Stomach smooth muscle (tissue), 2 donors: Measurements from ENCODE around the gene VCL.
"Not testable (repeated sequence)": the region's sequence is repeated elsewhere in the genome, so short reads cannot be mapped to it uniquely, and the experiment has no call there.

Source experiments
- H3K27ac ChIP-seq: one replicate; pipeline ENCODE4 v1.7.0; 2013; ENCODE audit warnings: mild to moderate bottlenecking, low read length, inconsistent platforms
- H3K27me3 ChIP-seq, 2 donors: one replicate each; pipeline ENCODE4 v1.7.0; 2013; ENCODE audit warnings: low read length in 2 of 2; ENCODE audit not compliant: insufficient read depth in 2 of 2, control insufficient read depth in 1 of 2
- H3K36me3 ChIP-seq, 2 donors: one replicate each; pipeline ENCODE4 v1.7.0; 2013; ENCODE audit warnings: low read length in 2 of 2; ENCODE audit not compliant: control insufficient read depth in 2 of 2, insufficient read depth in 2 of 2
- H3K4me1 ChIP-seq: one replicate; pipeline ENCODE4 v1.7.0; 2013; ENCODE audit warnings: low read length; ENCODE audit not compliant: control insufficient read depth, insufficient read depth
- H3K4me3 ChIP-seq, 2 donors: one replicate each; pipeline ENCODE4 v1.7.0; 2013; ENCODE audit warnings: low read length in 2 of 2
- H3K9ac ChIP-seq, 2 donors: one replicate each; pipeline ENCODE4 v1.7.0; 2013; ENCODE audit warnings: low read length in 2 of 2, mild to moderate bottlenecking in 1 of 2
- H3K9me3 ChIP-seq, 2 donors: one replicate each; pipeline ENCODE4 v1.7.0; 2013; ENCODE audit warnings: low read length in 2 of 2; ENCODE audit not compliant: control insufficient read depth in 2 of 2
- donor health status: healthy.
- donor health status: Pancreatic carcinoma.

Gene VCL

DNA sequence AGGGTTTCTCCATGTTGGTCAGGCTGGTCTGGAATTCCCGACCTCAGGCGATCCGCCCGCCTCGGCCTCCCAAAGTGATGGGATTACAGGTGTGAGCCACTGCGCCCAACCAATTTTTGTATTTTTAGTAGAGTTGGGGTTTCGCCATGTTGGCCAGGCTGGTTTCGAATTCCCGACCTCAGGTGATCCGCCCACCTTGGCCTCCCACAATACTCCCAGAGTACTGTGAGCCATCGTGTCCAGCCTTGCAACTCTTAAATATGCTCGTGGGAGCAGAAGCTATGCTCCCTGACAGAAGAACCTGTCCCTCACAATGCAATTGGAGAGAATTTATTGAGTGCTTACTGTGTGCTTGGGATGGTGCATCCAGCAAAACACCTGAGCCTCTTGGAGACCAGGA lies 34.4 kb upstream of the VCL start:
- H3K9me3 ChIP-seq, H3K9ac ChIP-seq, H3K36me3 ChIP-seq, H3K4me3 ChIP-seq, H3K27me3 ChIP-seq: not testable (repeated sequence)
- H3K4me1 ChIP-seq, result peaks cover 32% of the 10 kb centered on the region
- peak overlapping the region; percentile 1 for H3K27ac ChIP-seq

DNA sequence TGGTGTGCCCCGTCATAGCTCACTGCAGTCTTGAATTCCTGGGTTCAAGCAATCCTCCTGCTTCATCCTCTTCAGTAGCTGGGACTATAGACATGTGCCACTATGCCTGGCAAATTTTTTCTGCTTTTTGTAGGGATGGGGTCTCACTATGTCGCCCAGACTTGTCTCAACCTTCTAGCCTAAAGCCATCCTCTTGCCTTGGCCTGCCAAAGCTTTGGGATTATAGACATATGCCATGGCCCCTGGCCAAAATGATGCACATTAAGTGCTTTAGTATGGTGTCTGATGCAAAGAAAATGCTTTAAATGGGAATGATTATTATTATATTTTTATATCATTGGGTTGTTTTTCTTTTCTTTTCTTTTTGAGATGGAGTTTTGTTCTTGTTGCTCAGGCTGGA lies 33.2 kb upstream of the VCL start:
- Histone ChIP-seq H3K4me3 (no peak overlapping the region), H3K27ac (peak overlapping the region; percentile 97), H3K9me3 (no peaks in the 10 kb centered on the region), H3K27me3 (no peaks in the 10 kb centered on the region), H3K4me1 (peaks cover 41% of the 10 kb centered on the region), H3K9ac (no peak overlapping the region), H3K36me3 (no peaks in the 10 kb centered on the region)

GRCh38 chr10:73965267-73965889 lies 32.5 kb upstream of the VCL start:
- peak overlapping the region; percentile 29 to 61 for H3K4me3 ChIP-seq
- peak overlapping the region; percentile 81 to 84 for H3K9ac ChIP-seq
- H3K36me3 ChIP-seq, H3K9me3 ChIP-seq, H3K27me3 ChIP-seq: not testable (repeated sequence)
- H3K27ac ChIP-seq, result peak overlapping the region; percentile 97
- peaks cover 39% of the 10 kb centered on the region for H3K4me1 ChIP-seq

DNA sequence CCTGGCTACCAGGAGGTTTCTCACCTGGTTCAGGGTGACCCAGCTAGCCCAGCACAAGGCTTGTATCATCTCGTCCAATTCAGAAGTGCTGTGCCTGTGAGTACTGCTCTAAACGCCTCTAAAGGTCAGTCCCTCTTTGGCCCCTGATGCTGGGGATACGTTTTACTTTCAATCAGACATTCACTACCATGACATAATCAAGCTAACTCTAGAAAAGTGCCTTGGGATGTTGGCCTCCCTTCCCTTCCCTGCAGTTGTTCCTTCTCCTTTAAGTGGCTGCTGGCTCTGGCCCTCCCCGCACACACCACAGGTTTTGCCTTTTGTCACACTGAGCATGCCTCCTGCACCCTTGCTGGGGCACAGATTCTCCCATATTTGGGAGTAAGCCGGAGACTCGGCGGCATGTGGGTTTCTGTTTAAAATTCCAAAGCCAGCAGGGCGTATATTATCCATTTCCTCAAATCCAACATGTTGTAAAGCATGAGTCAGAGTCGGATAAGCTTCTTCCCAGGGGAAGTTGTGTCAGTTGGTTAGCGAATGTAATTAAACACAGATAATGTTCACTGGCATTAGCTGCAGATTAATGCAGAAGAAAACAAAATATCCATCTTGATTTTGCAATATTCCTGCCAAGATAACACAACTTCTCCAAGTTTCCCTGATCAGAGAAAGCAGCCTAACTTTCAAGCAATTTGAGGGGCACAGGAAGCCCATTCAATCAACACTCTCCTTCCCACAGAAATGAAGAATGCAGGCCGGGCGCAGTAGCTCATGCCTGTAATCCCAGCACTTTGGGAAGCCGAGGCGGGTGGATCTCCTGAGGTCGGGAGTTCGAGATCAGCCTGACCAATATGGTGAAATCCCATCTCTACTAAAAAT lies 31.8 kb upstream of the VCL start:
- Histone ChIP-seq H3K36me3 (no peaks in the 10 kb centered on the region), H3K27me3 (no peaks in the 10 kb centered on the region), H3K9me3 (no peaks in the 10 kb centered on the region), H3K4me1 (peaks cover 39% of the 10 kb centered on the region), H3K27ac (peak overlapping the region; percentile 97), H3K9ac (peak overlapping the region; percentile 81 to 84), H3K4me3 (peak overlapping the region; percentile 47 to 61)

GRCh38 chr10:73967022-73967429 lies 30.9 kb upstream of the VCL start:
- Histone ChIP-seq H3K36me3 (no peaks in the 10 kb centered on the region), H3K9me3 (no peaks in the 10 kb centered on the region), H3K4me1 (peaks cover 39% of the 10 kb centered on the region), H3K27ac (peak overlapping the region; percentile 97), H3K9ac (peak overlapping the region; percentile 38 to 81), H3K27me3 (no peaks in the 10 kb centered on the region), H3K4me3 (peak overlapping the region in 1 of 2 donors; percentile 11)

DNA sequence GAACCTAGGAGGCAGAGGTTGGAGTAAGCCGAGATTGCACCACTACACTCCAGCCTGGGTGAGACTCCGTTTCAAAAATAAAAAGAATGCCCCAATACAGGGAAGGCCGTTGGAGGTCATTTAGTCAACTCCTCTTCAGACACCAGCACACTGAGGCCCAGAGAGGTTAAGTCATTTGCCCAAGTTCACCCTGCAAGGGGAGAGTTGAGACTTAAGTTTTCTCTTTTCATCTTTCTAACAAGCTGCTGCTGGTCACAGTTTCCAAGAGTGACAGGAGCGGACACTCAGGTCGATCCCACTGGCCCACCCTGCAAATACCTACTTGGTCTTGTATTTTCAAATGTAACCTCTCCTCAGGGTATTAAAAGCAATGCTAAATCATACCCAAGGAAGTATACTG lies 30.4 kb upstream of the VCL start:
- Histone ChIP-seq H3K36me3 (no peaks in the 10 kb centered on the region), H3K27me3 (no peaks in the 10 kb centered on the region), H3K9me3 (no peaks in the 10 kb centered on the region), H3K4me1 (peaks cover 39% of the 10 kb centered on the region), H3K27ac (peak overlapping the region; percentile 97), H3K4me3 (no peak overlapping the region), H3K9ac (peak overlapping the region in 1 of 2 donors; percentile 44)

DNA sequence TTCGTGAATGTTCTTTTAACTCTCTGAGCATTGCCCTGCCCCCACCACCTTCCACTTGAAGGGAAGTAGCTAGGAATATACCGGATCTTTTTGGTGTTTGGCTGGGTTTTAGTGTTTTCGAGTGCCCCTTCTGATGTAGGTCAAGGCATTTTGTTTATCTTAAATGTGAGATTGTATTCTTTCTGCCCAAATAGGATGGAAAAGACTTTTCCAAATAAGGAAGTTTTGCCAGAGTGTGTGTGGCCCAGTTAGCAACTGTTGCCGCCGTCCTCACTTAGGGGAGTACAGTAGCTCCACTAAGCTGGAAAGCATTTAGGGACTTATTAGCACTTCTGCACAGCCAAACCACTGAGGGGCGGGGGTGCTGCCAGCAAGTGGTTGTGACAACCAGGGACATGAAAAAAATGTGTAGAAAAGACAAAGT lies 29.8 kb upstream of the VCL start:
- Histone ChIP-seq H3K36me3 (no peaks in the 10 kb centered on the region), H3K27ac (peak overlapping the region; percentile 97), H3K9ac (peak overlapping the region; percentile 42 to 44), H3K4me1 (peaks cover 39% of the 10 kb centered on the region), H3K27me3 (no peaks in the 10 kb centered on the region), H3K4me3 (peak overlapping the region; percentile 15 to 24), H3K9me3 (no peaks in the 10 kb centered on the region)

GRCh38 chr10:73969224-73969841 lies 28.6 kb upstream of the VCL start:
- no peaks in the 10 kb centered on the region for H3K36me3 ChIP-seq
- no peaks in the 10 kb centered on the region for H3K27me3 ChIP-seq
- H3K9me3 ChIP-seq, result no peaks in the 10 kb centered on the region
- H3K9ac ChIP-seq, result no peak overlapping the region
- H3K27ac ChIP-seq, result peak overlapping the region; percentile 37
- peaks cover 38% of the 10 kb centered on the region for H3K4me1 ChIP-seq
- peak overlapping the region in 1 of 2 donors; percentile 12 for H3K4me3 ChIP-seq

- Histone ChIP-seq H3K27me3 (no peaks in the 10 kb centered on the region), H3K4me1 (peaks cover 32% of the 10 kb centered on the region), H3K9ac (no peak overlapping the region), H3K36me3 (no peaks in the 10 kb centered on the region), H3K27ac (no peak overlapping the region), H3K9me3 (no peaks in the 10 kb centered on the region), H3K4me3 (no peak overlapping the region)
Observed at GRCh38 chr10:73970845-73971244, 27.1 kb upstream of the VCL start.

- Histone ChIP-seq H3K4me1 (peaks cover 24% of the 10 kb centered on the region), H3K4me3 (no peak overlapping the region), H3K27me3 (no peaks in the 10 kb centered on the region), H3K27ac (no peak overlapping the region), H3K9ac (no peak overlapping the region), H3K36me3 (no peaks in the 10 kb centered on the region), H3K9me3 (no peaks in the 10 kb centered on the region)
Observed at GRCh38 chr10:73971636-73972354, 26.1 kb upstream of the VCL start.
